Activated CD8-positive, alpha-beta memory T cell treated with anti-CD3 and anti-CD28 coated beads for 36 hours (primary cell): ENCODE results near the gene PACRG. TPM values are rescaled to one million over a fixed set of nuclear protein-coding genes. Genes with fewer than 3 reads are reported as not detected.
"Not testable (repeated sequence)": the region's sequence is repeated elsewhere in the genome, so short reads cannot be mapped to it uniquely, and the experiment has no call there.

ENCODE experiments used
- CTCF ChIA-PET: fragments of 350-600 bp; sonication (Branson Sonifier 250); formaldehyde crosslinking; loops from one replicate; lab custom pipeline; 2021; ENCODE audit warnings: antibody characterized with exemption; lab: Charles Lee
- POLR2A ChIA-PET: fragments of 350-600 bp; sonication (Branson Sonifier 250); formaldehyde crosslinking; loops from one replicate; lab custom pipeline; 2021; ENCODE audit warnings: antibody characterized with exemption; lab: Charles Lee
- total RNA-seq, 2 experiments: library from RNA; stranded (reverse); gene quantifications; one replicate each; pipeline ENCODE4 v1.2.3, GENCODE V29; 2021

PACRG gene
- total RNA-seq, result not detected

DNA sequence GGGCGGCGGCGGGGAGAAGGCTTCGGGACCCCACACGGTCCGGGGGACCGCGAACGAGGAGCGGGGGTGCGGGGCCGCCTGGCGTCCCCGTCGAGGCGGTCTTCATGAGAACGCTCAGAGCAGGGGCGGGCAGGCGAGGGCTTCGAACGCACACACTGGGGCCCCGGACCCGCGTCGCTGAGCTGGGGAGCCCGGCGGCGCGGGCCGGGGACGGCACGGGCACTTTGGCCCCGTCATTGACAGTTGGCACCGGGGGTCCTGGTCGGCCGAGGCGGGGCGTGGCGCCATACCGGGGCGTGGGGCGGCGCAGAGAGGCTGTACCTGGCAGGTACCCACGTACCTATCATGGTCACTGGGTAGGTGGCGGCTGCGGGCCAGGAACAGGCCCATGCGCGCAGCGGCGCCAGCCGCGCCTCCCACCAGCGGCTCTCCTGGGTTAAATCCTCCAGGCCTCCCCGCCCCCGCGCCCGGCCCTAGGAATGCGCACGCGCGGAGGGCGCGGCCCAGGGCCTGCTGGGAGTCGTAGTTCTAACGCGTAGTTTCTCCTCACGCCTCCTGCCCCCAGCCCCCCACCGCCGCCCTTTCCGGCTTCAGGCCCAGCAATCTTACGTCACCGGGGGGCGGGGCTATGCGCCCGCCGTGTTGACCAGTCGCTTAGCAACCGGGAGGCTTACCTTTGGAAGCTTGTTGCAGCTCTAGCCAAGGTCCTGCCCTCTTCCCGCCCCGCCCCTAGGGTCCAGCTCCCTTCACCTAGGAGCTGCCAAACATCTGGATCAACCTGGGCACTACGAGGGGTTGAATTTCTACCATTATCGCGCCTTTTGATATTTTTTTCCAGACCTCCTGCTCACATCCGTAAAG is at the start of gene PACRG, which contains the start of gene PRKN:
TSS of gene PACRG (plus strand) at position 653 of the 861 bp plus-strand sequence.
TSS of gene PRKN (minus strand) at position 445 of the 861 bp plus-strand sequence.
- POLR2A ChIA-PET, result no interaction called here
- CTCF ChIA-PET, result no interaction called here

GRCh38 chr6:162678896-162679295 is 48.9 kb upstream of the PACRG start:
- POLR2A ChIA-PET, CTCF ChIA-PET: not testable (repeated sequence)

GRCh38 chr6:162679681-162680080 is 48.1 kb upstream of the PACRG start:
- ChIA-PET CTCF (no interaction called here), POLR2A (no interaction called here)

DNA sequence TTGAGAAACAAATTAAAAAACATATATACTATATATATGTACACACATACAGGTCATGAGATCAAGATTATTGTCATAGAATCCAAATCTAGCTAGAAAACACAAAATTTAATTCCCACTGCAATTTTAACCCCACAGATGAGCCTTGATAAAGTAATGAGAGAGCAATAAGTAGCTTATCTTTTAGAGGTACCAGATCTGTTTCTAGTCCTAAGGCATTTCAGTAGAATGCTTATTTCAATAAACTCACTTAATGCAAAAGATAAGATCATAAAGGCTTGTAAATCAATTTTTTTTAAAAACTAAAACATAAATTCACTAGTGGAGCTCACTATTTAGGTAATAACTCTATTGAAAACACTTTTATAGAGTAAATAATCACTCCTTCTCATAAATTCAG is 47.4 kb upstream of the PACRG start:
- CTCF ChIA-PET, result no interaction called here

GRCh38 chr6:162680871-162681270 is 46.9 kb upstream of the PACRG start:
- ChIA-PET POLR2A (no interaction called here), CTCF (no interaction called here)

More for the DNA sequence above, 47.4 kb upstream of the PACRG start:
- POLR2A ChIA-PET, result no interaction called here

GRCh38 chr6:162681447-162681846 is 46.3 kb upstream of the PACRG start:
- ChIA-PET POLR2A (no interaction called here), CTCF (no interaction called here)

DNA sequence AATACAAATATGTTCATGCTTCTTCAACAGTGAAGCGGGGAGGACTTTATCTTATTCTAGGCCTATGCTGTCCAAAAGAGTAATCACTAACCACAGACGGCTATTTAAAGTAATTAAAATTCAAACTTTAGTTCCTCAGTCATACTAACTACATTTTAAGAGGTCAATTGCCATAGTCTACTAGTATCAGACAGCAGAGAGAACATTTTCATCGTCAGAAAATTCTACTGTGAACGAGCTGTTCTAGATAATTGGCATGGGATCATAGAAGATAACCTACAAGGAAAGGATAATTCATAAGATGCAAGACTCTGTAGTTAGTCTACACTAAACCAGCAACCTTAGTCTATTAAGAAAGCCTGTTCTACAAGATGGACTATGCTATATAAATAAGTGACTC is 44.6 kb upstream of the PACRG start:
- ChIA-PET POLR2A (no interaction called here), CTCF (no interaction called here)

DNA sequence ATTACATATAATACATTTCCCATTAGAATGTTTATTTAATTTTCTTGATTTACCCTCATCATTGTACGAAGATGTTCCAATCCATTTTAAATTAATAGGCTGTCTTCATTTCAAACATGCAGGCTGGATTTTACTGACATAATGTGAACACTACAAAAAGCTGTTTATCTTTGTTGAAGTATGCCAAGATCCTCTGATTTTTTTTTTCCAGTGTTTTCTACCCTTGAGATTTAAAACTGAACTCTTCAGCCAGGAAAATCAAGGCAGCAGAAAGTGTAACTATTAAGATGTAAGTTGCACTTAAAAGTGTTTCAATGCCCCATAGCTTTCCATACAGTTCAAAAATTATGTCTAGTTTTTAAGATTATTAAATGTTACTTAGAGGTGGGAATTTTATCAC is 43.7 kb upstream of the PACRG start:
- POLR2A ChIA-PET, result no interaction called here
- CTCF ChIA-PET, result no interaction called here

DNA sequence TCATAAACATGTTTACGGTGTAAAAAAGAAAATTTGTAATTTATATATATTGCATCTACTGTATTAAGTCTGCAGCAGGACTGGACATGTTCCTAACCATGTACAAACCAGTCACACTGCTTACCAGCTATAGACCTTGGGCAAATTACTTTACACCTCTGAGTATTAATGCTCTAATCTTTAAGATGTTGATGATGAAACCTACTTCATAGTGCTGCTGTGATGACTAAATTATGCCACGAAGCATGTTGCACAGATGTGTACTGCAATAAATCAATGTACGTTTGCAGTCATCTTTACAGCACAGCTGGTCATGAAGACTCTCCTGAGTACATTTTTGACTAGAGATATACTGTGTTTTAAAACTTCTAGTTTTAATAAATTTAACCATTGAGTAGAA is 42.8 kb upstream of the PACRG start:
- POLR2A ChIA-PET, result no interaction called here

DNA sequence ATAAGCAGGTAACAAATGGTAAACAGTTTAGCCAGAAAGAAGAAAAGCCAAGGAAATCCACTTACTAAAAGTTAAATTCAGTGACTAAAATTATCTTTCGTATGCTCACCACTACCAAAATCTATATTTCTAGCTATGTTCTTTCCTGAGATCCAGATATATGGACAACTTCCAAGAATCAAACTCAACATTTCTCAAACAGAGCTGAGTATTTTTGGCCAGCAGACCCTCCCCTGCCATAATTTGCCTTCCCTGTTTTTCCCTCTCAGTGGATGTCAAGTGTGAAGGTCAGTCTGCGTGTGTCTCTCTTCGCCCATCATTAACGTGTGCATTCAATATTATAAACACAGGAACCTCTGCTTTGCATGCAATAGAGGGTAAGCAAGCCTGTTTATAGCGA is 42.2 kb upstream of the PACRG start:
- POLR2A ChIA-PET, result no interaction called here
- CTCF ChIA-PET, result no interaction called here

More for the DNA sequence above, 42.8 kb upstream of the PACRG start:
- CTCF ChIA-PET, result no interaction called here

GRCh38 chr6:162688751-162689345 is 38.9 kb upstream of the PACRG start:
- CTCF ChIA-PET, result no interaction called here
- POLR2A ChIA-PET, result no interaction called here

- ChIA-PET POLR2A (no interaction called here), CTCF (no interaction called here)
These were observed 37.6 kb upstream of the PACRG start for GRCh38 chr6:162690158-162690557.

DNA sequence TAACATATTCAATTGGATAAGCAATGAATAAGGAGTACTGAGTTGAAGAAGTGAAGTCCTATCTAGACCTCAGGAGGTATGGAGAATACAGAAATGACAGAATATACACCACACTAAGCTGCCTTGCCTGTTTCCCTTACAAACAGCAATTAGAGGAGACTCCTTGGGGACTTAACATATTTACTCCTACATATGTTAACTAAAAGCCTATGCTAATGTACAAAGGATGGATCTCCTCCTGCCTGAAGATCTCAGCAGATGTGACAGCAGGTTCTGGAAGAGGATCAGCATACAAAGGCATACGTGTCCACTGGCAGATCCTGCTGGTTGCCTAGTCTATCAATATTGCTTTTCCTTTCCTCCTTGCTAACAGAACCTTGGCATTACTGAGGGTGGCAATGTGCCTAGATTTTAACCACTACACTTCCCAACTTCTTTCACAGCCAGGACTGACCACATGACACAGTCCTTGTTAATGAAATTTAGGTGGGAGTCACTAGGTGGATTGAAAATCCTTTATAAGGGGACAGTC is 29.8 kb upstream of the PACRG start:
- POLR2A ChIA-PET, result no interaction called here
- CTCF ChIA-PET, result no interaction called here

- CTCF ChIA-PET, result no interaction called here
- POLR2A ChIA-PET, result no interaction called here
These were observed 29.3 kb upstream of the PACRG start for GRCh38 chr6:162698440-162698839.

- POLR2A ChIA-PET, result no interaction called here
- CTCF ChIA-PET, result no interaction called here
These were observed 27.8 kb upstream of the PACRG start for GRCh38 chr6:162699961-162700360.

DNA sequence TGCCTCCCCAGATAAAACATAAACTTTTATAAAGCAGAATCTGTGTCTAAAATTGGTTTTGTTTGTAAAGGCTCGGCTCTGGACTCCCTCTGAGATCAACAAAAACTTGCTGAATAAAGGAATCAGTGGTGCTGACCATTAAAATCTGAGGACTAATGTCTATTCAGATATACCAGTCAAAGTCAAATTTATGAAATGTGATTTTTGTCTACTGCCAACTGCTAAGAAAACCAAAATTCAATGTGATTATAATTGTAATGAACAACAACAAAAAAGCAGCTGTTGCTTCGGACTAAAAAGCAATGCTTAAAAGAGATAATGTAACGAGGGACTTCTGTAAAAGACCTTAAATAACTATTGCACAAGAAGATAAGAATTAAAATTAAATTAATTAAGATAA is 26.8 kb upstream of the PACRG start:
- CTCF ChIA-PET, result no interaction called here
- POLR2A ChIA-PET, result no interaction called here

DNA sequence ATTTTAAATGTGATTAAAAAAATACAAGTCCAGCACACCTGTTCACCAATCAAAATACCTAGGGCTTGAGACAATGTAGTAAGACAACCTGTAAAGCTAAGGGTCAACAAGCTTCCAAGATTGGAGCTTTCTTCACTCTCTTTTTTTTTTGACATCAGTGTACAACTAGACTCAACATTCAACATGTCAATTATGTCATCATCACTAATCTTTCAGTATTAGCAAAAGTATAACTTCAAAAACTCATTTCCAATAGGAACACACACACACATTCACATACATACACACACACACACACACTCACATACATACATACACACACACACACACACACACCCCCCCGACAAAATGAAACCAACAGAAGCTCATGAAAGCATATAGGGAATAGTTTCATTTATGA is 26.2 kb upstream of the PACRG start:
- ChIA-PET POLR2A (no interaction called here), CTCF (no interaction called here)

DNA sequence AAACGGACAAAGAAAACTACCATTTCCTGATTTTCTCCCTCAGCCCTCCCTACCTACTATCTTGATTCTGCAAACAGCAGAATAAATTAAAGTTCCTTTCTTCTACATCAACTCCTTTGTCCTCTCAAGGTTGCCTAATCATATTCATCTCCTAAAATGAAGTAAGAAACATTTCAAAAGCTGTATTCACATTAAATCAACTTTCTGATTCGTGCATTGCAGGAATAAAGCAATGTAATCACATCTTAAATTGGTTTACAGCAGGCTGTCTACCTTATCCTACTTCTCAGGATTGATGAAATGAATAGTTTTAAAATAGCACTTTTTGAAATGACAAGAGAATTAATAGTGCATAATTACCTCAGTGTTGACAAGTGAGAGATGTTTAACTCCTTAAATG is 25.3 kb upstream of the PACRG start:
- CTCF ChIA-PET, result no interaction called here
- POLR2A ChIA-PET, result no interaction called here

DNA sequence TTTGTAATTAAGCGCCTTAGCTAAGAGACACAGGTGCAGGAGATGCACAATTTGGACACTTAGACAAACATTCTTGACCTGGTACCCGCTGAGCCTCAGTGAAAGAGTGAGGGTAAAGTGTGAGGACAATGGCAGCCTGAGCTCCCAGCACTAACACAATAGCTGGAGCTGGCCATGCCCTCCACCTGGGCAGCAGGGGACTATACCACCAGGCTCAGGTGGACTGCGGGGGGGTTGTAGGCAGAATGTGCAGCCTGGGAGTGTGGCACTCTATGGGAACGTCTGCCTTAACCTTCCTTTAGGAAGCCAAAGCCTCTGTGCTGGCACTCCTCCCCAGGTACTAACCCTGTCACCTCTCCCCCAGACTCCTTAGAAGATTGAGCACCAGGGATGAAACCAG is 23.8 kb upstream of the PACRG start:
- ChIA-PET CTCF (no interaction called here), POLR2A (no interaction called here)

DNA sequence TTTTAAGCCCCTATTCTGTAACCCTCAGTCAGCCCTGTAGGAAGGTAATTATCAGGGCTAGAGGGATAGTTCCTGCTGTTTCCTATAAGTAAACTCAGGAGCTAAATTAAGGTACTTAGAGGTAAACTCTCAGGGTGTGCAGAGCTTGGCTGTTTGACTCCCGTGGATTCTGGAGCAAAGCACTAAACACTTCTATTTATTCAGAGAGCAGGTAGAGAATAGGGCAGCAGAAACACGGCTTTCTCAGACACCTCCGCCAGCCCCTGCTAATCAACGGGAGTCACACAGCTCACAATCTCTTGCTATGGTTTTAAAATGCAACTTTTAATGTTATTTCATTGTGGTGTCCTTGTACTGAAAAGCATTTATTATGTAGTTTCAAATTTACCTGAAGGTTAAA is 22.0 kb upstream of the PACRG start:
- POLR2A ChIA-PET, result no interaction called here
- CTCF ChIA-PET, result interaction anchor here (0.6 kb wide), 1 partner anchor 11 kb away, joined by 4 read pairs; no protein-coding TSS in a partner anchor

DNA sequence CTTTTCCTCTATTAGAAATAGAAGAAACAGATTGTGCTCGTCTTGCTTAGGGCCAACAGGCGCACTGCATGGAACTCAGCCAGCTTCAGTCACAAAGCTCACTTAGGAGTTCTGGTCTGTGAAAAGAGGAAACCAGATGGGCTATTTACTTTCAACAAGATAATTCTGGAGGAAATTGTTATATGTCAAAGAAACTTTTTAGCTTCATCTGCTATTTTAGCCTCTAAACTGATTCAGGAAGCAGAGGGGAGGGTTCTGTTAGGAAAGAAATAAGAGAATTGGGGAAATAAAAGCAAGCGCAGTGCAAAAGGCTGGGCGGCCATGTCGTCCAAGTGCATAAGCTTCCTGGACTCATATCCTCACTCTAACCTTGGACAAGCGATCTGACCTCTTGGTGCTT is 21.5 kb upstream of the PACRG start:
- ChIA-PET CTCF (interaction anchor here (0.6 kb wide), 1 partner anchor 12 kb away, joined by 4 read pairs; no protein-coding TSS in a partner anchor), POLR2A (no interaction called here)
